ENCODE results near the gene HMGCS1.
"Not testable (repeated sequence)": the region's sequence is repeated elsewhere in the genome, so short reads cannot be mapped to it uniquely, and the experiment has no call there.

HMGCS1 gene

GRCh38 chr5:43313035-43313853 lies at the start of gene HMGCS1:
Gene HMGCS1, minus strand, starts transcription at chr5:43313412. Its CDS starts 14,447 bp downstream, at chr5:43298965.
- peak; percentile 96 to 99 (median 98) for DNase-seq

- no peak for DNase-seq
These were observed 45.5 kb upstream of the HMGCS1 start for GRCh38 chr5:43358726-43359125.

GRCh38 chr5:43358301-43358700 lies 45.1 kb upstream of the HMGCS1 start:
- DNase-seq = no peak

- DNase-seq = no peak
These were observed 44.7 kb upstream of the HMGCS1 start for GRCh38 chr5:43357878-43358281.

- no peak for DNase-seq
These were observed 43.9 kb upstream of the HMGCS1 start for GRCh38 chr5:43357067-43357466.

- DNase-seq = no peak
These were observed 41.6 kb upstream of the HMGCS1 start for GRCh38 chr5:43354774-43355173.

- no peak for DNase-seq
These were observed 40.5 kb upstream of the HMGCS1 start for GRCh38 chr5:43353668-43354067.

- DNase-seq = no peak
These were observed 39.7 kb upstream of the HMGCS1 start for GRCh38 chr5:43352915-43353314.

GRCh38 chr5:43352131-43352530 lies 38.9 kb upstream of the HMGCS1 start:
- no peak for DNase-seq

- no peak for DNase-seq
These were observed 35.7 kb upstream of the HMGCS1 start for GRCh38 chr5:43348861-43349363.

GRCh38 chr5:43348207-43348606 lies 35.0 kb upstream of the HMGCS1 start:
- no peak for DNase-seq

- no peak for DNase-seq
These were observed 25.6 kb upstream of the HMGCS1 start for GRCh38 chr5:43338862-43339261.

GRCh38 chr5:43336159-43336558 lies 22.9 kb upstream of the HMGCS1 start:
- DNase-seq = no peak

- DNase-seq = no peak
These were observed 22.5 kb upstream of the HMGCS1 start for GRCh38 chr5:43335681-43336080.

- DNase-seq = no peak
These were observed 19.2 kb upstream of the HMGCS1 start for GRCh38 chr5:43332401-43332800.

- not testable (repeated sequence) for DNase-seq
These were observed 12.4 kb upstream of the HMGCS1 start for GRCh38 chr5:43325624-43326023.

GRCh38 chr5:43323488-43323887 lies 10.3 kb upstream of the HMGCS1 start:
- DNase-seq = not testable (repeated sequence)

GRCh38 chr5:43320846-43321245 lies 7.6 kb upstream of the HMGCS1 start:
- DNase-seq = no peak

- no peak for DNase-seq
These were observed 3.2 kb upstream of the HMGCS1 start for GRCh38 chr5:43316421-43316820.

- DNase-seq = no peak
These were observed 2.5 kb upstream of the HMGCS1 start for GRCh38 chr5:43315682-43316081.

- DNase-seq = no peak
These were observed 2.1 kb upstream of the HMGCS1 start for GRCh38 chr5:43315263-43315662.

- DNase-seq = no peak
These were observed 1.5 kb upstream of the HMGCS1 start for GRCh38 chr5:43314724-43315123.

GRCh38 chr5:43313854-43314457 lies 744 bp upstream of the HMGCS1 start:
- DNase-seq = peak in 1 of 6 experiments; percentile 8

- DNase-seq = no peak
These were observed 545 bp downstream of the HMGCS1 start for GRCh38 chr5:43312699-43313034.

All from stimulated activated naive CD4-positive, alpha-beta T cell (primary cell).